Suppressor macrophage treated with lipopolysaccharide for 4 hours (primary cell): ENCODE data around the gene SLC37A2.
A peak's percentile ranks its signal among the peaks of the same experiment; 100 is the strongest.

Experiments used
- DNase-seq: peaks from one replicate; pipeline ENCODE4 v3.0.0-alpha.2; 2020

SLC37A2 gene

DNA sequence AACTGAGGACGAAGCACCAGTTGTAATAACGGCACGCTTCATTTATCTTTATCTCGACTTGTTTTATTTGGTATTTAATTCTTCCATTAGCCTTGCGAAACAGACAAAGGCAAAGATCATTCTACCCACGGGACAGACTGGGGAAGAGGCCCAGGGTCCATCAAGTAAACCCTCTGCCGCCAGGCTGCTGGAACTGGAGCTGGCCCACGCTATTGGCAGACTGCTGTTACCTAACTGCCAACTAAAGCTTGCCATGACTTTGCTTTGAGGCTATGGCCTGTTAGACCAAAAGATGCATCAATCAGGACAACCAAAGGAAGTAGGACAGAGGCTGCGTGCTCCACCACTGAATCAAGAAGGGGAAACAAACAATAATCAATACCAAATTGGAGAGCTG lies 49.1 kb downstream of the SLC37A2 start:
- DNase-seq = no peak

DNA sequence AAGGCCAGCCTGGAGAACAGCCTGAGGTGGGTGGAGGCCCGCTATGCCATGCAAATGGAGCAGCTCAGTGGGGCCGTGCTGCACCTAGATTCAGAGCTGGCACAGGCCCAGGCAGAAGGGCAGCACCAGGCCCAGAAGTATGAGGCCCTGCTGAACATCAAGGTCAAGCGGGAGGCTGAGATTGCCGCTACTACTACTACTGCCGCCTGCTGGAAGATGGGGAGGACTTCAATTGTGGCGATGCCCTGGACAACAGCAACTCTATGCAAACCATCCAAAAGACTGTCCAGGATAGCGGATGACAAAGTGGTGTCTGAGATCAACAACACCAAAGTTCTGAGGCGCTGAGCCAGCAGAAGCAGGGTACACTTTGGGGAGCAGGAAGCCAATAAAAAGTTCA lies 51.4 kb downstream of the SLC37A2 start:
- no peak for DNase-seq

DNA sequence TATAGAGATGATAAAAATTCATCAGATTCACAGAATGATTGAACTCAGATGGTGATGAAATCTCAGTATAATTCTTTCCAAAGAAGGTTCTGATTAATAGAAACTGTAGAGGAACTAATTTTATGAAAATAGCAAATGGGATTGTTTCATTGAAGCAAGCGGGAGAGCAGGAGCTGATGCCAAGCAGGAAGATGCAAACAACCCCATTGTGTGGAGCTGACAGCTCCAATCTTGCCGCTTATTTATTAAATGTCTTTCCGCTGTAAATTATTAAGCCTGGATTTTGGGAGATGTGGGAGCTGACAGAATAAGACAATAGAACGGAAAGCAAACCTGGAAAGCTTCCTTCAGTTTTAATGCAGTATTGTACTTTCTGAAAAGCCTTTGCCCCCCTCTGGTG lies 54.3 kb downstream of the SLC37A2 start:
- no peak for DNase-seq

DNA sequence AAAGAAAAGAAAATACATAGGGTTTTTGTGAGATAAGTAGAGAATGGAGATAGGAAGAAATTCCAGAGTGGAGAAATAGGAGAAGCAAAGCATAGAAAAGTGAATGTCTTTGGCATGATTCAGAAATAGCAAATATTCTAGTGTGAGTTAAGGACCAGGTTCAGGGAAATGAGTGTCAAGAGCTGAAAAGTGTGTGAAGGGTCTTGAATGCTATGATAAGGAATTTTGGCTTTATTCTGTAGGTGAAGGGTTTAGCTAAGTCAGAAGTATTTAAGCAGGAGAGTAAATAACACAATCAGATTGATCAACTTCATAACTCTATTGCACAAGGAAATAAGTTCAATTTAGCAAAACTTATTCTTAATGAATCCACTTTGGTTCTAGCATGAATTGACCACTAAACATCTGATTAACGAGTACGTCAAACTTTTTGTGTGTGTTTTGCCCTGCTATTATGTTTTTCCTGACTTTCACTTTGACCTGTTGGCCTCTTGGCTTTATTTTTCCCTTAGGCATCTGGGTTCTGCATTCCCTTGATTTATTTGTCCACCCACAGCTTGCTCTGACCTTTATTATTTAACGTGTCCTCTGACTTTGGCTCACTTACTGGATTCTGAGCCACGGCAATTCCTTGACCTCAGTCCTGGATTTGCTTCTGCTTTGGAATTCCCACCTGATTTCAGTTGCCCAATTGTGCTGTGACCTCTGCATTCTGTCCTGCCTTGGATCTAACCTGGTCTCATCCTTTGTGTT lies 60.3 kb downstream of the SLC37A2 start:
- no peak for DNase-seq

DNA sequence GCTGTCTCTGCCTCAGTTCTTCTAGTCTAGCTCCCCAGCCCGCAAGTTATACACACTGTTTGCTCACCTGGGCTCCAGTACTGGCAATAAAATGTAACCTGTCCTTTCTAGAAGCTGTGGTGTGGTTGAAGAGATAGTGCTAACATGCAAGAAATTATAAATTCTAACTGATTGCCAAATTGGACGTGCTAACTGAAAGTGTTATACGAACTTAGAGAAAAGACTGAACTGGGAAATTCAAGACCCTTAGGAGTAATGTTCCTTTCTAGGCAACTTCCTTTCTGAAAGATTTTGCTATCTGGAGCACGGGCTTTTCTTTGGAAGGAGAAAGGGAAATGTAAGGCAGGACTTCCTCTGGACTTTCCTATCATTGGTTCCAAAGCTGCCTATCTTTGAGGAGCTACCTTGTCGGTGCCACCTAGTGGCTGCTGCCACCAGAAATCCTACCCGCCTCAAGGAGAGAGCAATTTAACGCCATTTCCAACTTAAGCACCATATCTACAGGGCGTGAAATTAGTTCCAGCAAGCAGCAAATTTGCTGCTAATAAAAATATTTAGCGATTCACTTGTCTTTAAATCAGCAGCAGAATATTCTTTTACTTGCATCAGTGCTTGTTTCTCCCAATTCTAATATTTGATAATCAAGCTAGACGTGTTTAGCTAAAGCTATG lies 61.0 kb downstream of the SLC37A2 start:
- peak; percentile 55 for DNase-seq

DNA sequence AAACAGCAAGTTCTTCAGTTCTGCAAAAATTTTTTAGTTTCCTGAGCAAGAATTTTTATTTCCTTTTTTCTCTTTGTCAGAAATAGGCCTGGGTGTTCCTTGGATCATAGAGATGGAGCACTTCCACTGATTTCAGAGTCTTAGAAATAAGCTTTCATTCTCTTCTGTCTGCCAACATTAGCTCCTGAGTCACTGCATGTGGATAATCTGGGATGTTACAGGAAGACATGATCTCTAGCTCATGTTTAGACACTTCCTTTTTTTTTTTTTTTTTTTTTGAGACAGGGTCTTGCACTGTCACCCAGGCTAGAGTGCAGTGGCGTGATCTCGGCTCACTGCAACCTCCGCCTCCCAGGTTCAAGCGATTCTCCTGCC lies 61.5 kb downstream of the SLC37A2 start:
- peak; percentile 61 for DNase-seq

DNA sequence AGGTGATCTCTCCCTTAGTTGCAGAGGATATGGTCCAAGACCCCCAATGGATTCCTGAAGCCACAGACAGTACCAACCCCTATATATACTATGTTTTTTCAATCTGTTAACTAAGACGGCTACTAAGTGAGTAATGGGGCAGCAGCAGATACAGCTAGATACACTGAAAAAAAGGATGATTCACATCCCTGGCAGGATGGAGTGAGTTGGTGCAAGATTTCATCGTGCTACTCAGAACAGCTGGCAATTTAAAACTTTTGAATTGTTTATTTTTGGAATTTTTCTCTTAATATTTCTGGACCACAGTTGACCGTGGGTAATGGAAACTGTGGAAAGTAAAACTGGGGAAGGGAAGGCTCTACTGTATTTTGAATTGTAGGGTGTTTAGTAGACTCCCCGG lies 65.3 kb downstream of the SLC37A2 start:
- DNase-seq = no peak

DNA sequence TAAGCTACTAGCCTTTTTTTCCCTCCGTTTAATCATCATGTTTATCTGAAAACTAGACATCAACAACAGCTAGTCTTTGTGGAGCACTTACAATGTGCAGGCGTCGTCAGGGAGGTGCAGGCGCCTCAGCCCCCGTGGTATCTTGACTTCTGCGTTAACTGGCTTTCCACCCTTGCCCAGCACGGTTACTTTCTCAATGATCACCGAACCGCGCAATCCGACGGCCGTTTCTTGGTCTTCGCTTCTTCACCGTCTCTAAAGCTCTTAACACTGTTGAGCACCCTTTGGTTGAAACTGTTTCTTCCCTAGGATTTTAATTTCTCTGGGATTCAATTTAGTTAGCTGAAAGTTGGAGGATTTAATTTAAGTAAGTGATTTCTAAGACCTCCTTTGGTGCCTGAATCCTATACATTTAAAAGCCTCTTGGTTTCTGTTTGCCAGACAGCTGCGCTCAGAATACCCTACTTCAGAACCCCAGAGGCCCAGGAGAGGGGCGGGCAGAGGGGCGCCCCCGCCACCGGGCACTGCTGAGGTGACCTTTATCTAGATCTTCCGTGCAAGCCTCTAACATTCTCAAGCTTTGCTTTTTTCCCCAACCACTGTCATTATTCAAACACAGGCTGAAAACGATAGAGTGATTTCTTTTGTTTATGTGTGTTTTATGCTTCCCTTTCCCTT lies 66.3 kb downstream of the SLC37A2 start:
- DNase-seq = no peak

DNA sequence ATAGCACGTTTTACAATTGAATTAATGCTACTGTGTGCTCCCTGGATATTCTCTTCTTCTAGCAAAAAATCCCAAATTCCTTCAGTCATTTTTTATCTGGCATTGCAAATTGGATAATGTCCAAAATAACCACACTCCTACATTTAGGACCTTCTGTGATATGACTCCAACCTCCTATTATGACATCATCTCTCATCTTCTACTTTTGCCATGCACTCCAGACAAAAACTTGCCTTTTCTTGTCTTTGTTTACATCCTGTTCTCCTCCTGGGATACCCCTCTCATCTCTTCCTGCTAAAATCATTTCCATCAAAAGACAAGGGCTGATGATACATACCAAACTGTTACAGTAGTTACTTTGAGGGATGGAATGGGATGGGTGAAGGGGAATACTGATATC lies 69.0 kb downstream of the SLC37A2 start:
- DNase-seq = no peak

DNA sequence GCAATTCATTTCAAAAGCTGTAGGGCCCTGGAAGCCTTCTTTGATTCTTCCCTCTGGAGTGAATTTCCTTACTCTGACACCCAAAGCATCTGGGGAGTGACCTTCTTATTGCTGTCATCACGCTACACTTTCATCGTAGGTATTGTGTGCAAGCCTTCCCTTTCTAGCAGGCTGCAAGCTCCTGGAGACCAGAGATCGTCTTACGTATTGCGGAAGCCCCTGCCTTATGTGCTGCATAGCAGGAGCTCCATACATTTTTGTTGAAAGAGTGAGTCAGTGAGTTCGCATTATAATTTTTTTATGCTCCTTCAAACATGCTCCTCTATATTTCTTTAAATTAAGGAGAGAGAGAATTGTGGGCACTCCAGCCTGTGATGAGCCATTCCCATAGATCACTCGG lies 69.5 kb downstream of the SLC37A2 start:
- no peak for DNase-seq

DNA sequence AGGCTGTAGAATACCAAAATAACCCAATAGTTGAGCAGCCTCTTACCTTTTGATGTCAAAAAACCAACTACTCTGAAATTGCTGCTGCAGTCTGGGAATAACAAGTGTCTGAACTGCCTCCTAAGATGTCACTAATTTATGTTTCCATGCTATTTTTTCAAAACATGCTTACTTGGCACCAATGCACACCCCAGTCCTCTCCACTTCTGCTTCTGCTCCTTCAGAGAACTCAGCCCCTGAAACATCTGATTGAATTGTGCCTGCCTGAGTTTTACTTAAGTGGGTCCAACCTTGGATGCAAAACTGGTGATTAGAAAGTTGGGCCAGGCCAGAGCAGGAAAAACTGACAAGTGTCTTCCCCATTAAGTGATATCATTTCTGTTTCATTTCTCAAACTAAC lies 72.9 kb downstream of the SLC37A2 start:
- no peak for DNase-seq

DNA sequence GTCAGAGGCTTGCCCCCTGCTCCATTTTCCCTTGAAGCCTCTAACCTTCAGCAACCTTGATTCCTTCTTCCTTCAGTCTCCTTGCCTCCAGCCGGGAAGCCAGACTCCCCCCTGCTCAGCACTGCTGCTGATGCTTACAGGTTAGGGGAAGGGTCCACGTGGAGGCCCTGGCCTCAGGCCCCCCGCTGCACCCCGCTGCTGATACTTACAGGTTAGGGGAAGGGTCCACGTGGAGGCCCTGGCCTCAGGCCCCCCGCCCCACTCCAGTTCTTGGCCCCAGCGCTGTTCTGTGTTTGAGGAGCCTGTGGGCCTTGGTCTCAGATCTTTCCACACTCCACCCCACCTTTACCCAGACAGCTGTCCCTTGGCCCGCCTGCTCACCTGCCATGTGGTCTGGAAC lies 75.9 kb downstream of the SLC37A2 start:
- no peak for DNase-seq

DNA sequence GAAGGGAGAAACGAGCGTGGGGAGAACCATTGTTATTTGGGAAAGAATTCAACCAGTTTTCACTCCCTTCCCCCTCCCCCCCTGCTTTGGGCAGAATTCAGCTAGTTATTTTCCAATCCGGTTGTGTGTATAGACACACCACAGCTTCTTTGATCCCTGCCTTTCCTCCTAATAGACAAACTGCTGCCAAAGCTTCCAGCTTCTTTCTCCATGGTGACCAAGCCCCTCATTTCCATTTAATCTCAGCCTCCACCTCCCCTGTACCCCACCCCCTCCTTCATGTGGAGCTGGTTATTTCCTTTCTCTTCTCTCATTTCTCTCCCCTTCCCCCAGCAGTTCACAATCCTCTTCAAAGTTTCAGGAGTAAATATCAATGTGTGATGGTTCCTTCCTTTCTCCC lies 76.7 kb downstream of the SLC37A2 start:
- DNase-seq = no peak
